ENCODE results near the gene DERL2. TPM values are rescaled to one million over a fixed set of nuclear protein-coding genes. Genes with fewer than 3 reads are reported as not detected.

The DERL2 gene
- total and polyA plus RNA-seq, 9 of the 15 experiments (the other 6 are each of a cell fraction or from before 2014, with no cell fraction given) = 11.5 to 105 (median 30.7) TPM

GRCh38 chr17:5526821-5527598 lies 41.0 kb upstream of the DERL2 start (continued):
- no peak for TF ChIP-seq MYC (IDR thresholded peaks at IDR 0.05; ENCODE audit: low read depth, low read length)
- no peak for TF ChIP-seq MYC (CRISPR knock-in tag; IDR thresholded peaks at IDR 0.05; ENCODE audit: borderline replicate concordance, low read depth)
- TF ChIP-seq, protein P1, sequence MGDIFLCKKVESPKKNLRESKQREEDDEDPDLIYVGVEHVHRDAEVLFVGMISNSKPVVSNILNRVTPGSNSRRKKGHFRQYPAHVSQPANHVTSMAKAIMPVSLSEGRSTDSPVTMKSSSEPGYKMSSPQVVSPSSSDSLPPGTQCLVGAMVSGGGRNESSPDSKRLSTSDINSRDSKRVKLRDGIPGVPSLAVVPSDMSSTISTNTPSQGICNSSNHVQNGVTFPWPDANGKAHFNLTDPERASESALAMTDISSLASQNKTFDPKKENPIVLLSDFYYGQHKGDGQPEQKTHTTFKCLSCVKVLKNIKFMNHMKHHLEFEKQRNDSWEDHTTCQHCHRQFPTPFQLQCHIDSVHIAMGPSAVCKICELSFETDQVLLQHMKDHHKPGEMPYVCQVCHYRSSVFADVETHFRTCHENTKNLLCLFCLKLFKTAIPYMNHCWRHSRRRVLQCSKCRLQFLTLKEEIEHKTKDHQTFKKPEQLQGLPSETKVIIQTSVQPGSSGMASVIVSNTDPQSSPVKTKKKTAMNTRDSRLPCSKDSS (IDR thresholded peaks at IDR 0.05; ENCODE audit: low read depth, partially characterized antibody) = no peak
- TF ChIP-seq, protein P2, sequence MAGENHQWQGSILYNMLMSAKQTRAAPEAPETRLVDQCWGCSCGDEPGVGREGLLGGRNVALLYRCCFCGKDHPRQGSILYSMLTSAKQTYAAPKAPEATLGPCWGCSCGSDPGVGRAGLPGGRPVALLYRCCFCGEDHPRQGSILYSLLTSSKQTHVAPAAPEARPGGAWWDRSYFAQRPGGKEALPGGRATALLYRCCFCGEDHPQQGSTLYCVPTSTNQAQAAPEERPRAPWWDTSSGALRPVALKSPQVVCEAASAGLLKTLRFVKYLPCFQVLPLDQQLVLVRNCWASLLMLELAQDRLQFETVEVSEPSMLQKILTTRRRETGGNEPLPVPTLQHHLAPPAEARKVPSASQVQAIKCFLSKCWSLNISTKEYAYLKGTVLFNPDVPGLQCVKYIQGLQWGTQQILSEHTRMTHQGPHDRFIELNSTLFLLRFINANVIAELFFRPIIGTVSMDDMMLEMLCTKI (IDR thresholded peaks at IDR 0.05; ENCODE audit: partially characterized antibody) = no peak
- peak; percentile 49 for TF ChIP-seq NFE2 (IDR thresholded peaks at IDR 0.05; ENCODE audit: low read depth)
- no peak for TF ChIP-seq KDM5B (IDR thresholded peaks at IDR 0.05; ENCODE audit: insufficient replicate concordance, low read depth, low read length)
- no peak for TF ChIP-seq ZNF561 (CRISPR knock-in tag; conservative IDR thresholded peaks at IDR 0.05)
- no peak for TF ChIP-seq ESRRA (IDR thresholded peaks at IDR 0.05; ENCODE audit: borderline replicate concordance, low read depth)
- 0 out of 2 replicates have a peak, but pooled peaks have one; percentile 12 for TF ChIP-seq MAFG (tag; conservative IDR thresholded peaks at IDR 0.05)
- no peak for TF ChIP-seq ZNF133 (CRISPR knock-in tag; IDR thresholded peaks at IDR 0.05)
- peak; percentile 32; the same call in 1 of the 2 replicates for TF ChIP-seq SMARCA4 (IDR thresholded peaks at IDR 0.05)
- TF ChIP-seq BCOR (IDR thresholded peaks at IDR 0.05) = no peak
- TF ChIP-seq SOX6 (IDR thresholded peaks at IDR 0.05) = no peak
- no peak for TF ChIP-seq NCOA6 (IDR thresholded peaks at IDR 0.05)
- TF ChIP-seq, protein P3, sequence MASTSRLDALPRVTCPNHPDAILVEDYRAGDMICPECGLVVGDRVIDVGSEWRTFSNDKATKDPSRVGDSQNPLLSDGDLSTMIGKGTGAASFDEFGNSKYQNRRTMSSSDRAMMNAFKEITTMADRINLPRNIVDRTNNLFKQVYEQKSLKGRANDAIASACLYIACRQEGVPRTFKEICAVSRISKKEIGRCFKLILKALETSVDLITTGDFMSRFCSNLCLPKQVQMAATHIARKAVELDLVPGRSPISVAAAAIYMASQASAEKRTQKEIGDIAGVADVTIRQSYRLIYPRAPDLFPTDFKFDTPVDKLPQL (IDR thresholded peaks at IDR 0.05; ENCODE audit: extremely low read depth, insufficient read length) = no peak
- no peak for TF ChIP-seq NCOA1 (IDR thresholded peaks at IDR 0.05; ENCODE audit: low read depth)
- TF ChIP-seq, protein P4, sequence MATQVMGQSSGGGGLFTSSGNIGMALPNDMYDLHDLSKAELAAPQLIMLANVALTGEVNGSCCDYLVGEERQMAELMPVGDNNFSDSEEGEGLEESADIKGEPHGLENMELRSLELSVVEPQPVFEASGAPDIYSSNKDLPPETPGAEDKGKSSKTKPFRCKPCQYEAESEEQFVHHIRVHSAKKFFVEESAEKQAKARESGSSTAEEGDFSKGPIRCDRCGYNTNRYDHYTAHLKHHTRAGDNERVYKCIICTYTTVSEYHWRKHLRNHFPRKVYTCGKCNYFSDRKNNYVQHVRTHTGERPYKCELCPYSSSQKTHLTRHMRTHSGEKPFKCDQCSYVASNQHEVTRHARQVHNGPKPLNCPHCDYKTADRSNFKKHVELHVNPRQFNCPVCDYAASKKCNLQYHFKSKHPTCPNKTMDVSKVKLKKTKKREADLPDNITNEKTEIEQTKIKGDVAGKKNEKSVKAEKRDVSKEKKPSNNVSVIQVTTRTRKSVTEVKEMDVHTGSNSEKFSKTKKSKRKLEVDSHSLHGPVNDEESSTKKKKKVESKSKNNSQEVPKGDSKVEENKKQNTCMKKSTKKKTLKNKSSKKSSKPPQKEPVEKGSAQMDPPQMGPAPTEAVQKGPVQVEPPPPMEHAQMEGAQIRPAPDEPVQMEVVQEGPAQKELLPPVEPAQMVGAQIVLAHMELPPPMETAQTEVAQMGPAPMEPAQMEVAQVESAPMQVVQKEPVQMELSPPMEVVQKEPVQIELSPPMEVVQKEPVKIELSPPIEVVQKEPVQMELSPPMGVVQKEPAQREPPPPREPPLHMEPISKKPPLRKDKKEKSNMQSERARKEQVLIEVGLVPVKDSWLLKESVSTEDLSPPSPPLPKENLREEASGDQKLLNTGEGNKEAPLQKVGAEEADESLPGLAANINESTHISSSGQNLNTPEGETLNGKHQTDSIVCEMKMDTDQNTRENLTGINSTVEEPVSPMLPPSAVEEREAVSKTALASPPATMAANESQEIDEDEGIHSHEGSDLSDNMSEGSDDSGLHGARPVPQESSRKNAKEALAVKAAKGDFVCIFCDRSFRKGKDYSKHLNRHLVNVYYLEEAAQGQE (IDR thresholded peaks at IDR 0.05; ENCODE audit: borderline replicate concordance) = peak; percentile 30; the same call in 1 of the 2 replicates
- TF ChIP-seq, protein P4 (CRISPR knock-in tag; IDR thresholded peaks at IDR 0.05; ENCODE audit: low read depth) = no peak
